Measurements from ENCODE around the gene LRRC75A.
"Not testable (repeated sequence)": the region's sequence is repeated elsewhere in the genome, so short reads cannot be mapped to it uniquely, and the experiment has no call there.

Gene LRRC75A

GRCh38 chr17:16395887-16396286, 96.1 kb downstream of the LRRC75A start:
- DNase-seq: not testable (repeated sequence)

- not testable (repeated sequence) for DNase-seq
These were observed 99.5 kb downstream of the LRRC75A start for GRCh38 chr17:16392491-16392890.

Data from cortex of kidney (tissue), 1 donor.